K562 (cell line): ENCODE results near the gene NDUFS5. TPM values are rescaled to one million over a fixed set of nuclear protein-coding genes. Genes with fewer than 3 reads are reported as not detected.

ENCODE experiments used
- BCL6 ChIP-seq: fragments of 250-450 bp; sonication (Bioruptor Pico); IDR thresholded peaks from 2 replicates; pipeline ENCODE4 v1.4.0; 2020
- BRF2 ChIP-seq: IDR thresholded peaks from 3 replicates; pipeline ENCODE4 v1.6.1; 2011; ENCODE audit warnings: borderline replicate concordance, mild to moderate bottlenecking; ENCODE audit not compliant: insufficient read length, insufficient read depth
- CBX1 ChIP-seq: sonication (generic); IDR thresholded peaks from 2 replicates; pipeline ENCODE4 v1.6.1; 2016; ENCODE audit warnings: antibody characterized with exemption, low read depth, mild to moderate bottlenecking
- CBX8 ChIP-seq: fragments of 200-600 bp; sonication (generic); IDR thresholded peaks from 2 replicates; pipeline ENCODE4 v1.6.1; 2012; ENCODE audit warnings: borderline replicate concordance, mixed run types, low read depth, mild to moderate bottlenecking, moderate library complexity, mixed read lengths, low read length, control low read depth, inconsistent platforms; ENCODE audit not compliant: poor library complexity, severe bottlenecking; ENCODE audit errors: extremely low read depth
- DNMT1 ChIP-seq: fragments of 450-650 bp; IDR thresholded peaks from 2 replicates; pipeline ENCODE4 v1.6.1; 2016; ENCODE audit warnings: antibody characterized with exemption, mild to moderate bottlenecking
- ETS2 ChIP-seq: IDR thresholded peaks from 2 replicates; pipeline ENCODE4 v1.6.1; 2016; ENCODE audit warnings: borderline replicate concordance, missing genetic modification characterization, mild to moderate bottlenecking, moderate library complexity, missing compliant biosample characterization; ENCODE audit not compliant: poor library complexity, severe bottlenecking
- FOSL1 ChIP-seq: fragments of 200-800 bp; sonication (Bioruptor generic); conservative IDR thresholded peaks from 2 replicates; pipeline ENCODE4 v1.6.1; 2016; ENCODE audit warnings: missing genetic modification characterization, missing compliant biosample characterization
- FOXK2 ChIP-seq, 2 experiments: fragments of 450-650 bp; IDR thresholded peaks in 1 of 2; conservative IDR thresholded peaks in 1 of 2; 2 replicates each; pipeline ENCODE4 v1.6.1; 2016; ENCODE audit warnings: low read depth in 2 of 2, mild to moderate bottlenecking in 1 of 2
- FOXP1 ChIP-seq: sonication (generic); formaldehyde crosslinking; IDR thresholded peaks from 2 replicates; pipeline ENCODE4 v1.8.0; 2022; ENCODE audit warnings: mild to moderate bottlenecking, missing genetic modification reagents
- FOXP4 ChIP-seq: sonication (generic); formaldehyde crosslinking; IDR thresholded peaks from 2 replicates; pipeline ENCODE4 v1.8.0; 2022; ENCODE audit warnings: mild to moderate bottlenecking, missing genetic modification reagents, borderline replicate concordance
- IRF9 ChIP-seq: fragments of 450-650 bp; IDR thresholded peaks from 2 replicates; pipeline ENCODE4 v1.6.1; 2016; ENCODE audit warnings: missing biosample characterization, missing genetic modification characterization
- MEF2D ChIP-seq: conservative IDR thresholded peaks from 2 replicates; pipeline ENCODE4 v1.6.1; 2016; ENCODE audit warnings: low read depth, missing genetic modification characterization, missing compliant biosample characterization
- MYC ChIP-seq, 2 experiments: fragments of 250-450 bp in 1 of 2; sonication (Bioruptor Pico) in 1 of 2; IDR thresholded peaks; 2 replicates each; pipeline versions ENCODE4 v1.5.1 to v1.6.1; 2012 to 2021; ENCODE audit warnings: low read depth in 2 of 2, borderline replicate concordance in 1 of 2, improper control_type of control experiment in 1 of 2, low read length in 1 of 2, mild to moderate bottlenecking in 1 of 2, moderate library complexity in 1 of 2
- PHF21A ChIP-seq: fragments of 450-650 bp; IDR thresholded peaks from 2 replicates; pipeline ENCODE4 v1.6.1; 2017; ENCODE audit warnings: low read depth, borderline replicate concordance
- PTRF ChIP-seq: fragments of 450-650 bp; IDR thresholded peaks from 2 replicates; pipeline ENCODE4 v1.6.1; 2016; ENCODE audit warnings: mild to moderate bottlenecking, missing genetic modification characterization, missing compliant biosample characterization
- RBM14 ChIP-seq: fragments of 200-400 bp; formaldehyde crosslinking; IDR thresholded peaks from 2 replicates; pipeline ENCODE4 v1.6.1; 2018; ENCODE audit warnings: low read depth, mild to moderate bottlenecking, low read length, moderate library complexity, borderline replicate concordance; ENCODE audit not compliant: insufficient read depth
- THAP7 ChIP-seq: fragments of 250-450 bp; sonication (Bioruptor Pico); IDR thresholded peaks from 2 replicates; pipeline ENCODE4 v1.5.0; 2021
- ZNF212 ChIP-seq: fragments of 450-650 bp; formaldehyde crosslinking; IDR thresholded peaks from 2 replicates; pipeline ENCODE4 v1.4.0; 2020; ENCODE audit warnings: mild to moderate bottlenecking
- ZNF224 ChIP-seq: sonication (generic); formaldehyde crosslinking; IDR thresholded peaks from 2 replicates; pipeline ENCODE4 v1.8.0; 2022; ENCODE audit warnings: mild to moderate bottlenecking, missing genetic modification reagents
- ZNF239 ChIP-seq: fragments of 250-450 bp; sonication (Bioruptor Pico); IDR thresholded peaks from 2 replicates; pipeline ENCODE4 v1.4.0; 2020; ENCODE audit warnings: mild to moderate bottlenecking
- ZNF507 ChIP-seq: conservative IDR thresholded peaks from 2 replicates; pipeline ENCODE4 v1.6.1; 2017; ENCODE audit warnings: missing genetic modification characterization, missing compliant biosample characterization
- polyA plus RNA-seq, 8 experiments: library from polyadenylated mRNA; depleted of rRNA in 4 of 8; stranded (reverse) in 5 of 8; unstranded in 3 of 8; fragments of >200 nt; fragmentation: Nextera tagmentation in 2 of 8; fragmentation: Illumina TruSeq in 1 of 8; extraction: Ambion mirVana in 2 of 8; extraction: Trizol in 1 of 8; gene quantifications; 2 replicates each; pipeline versions ENCODE4 v1.2.1 to v1.2.3, GENCODE V29; 2011 to 2014; ENCODE audit warnings: inconsistent platforms in 1 of 8, missing spikeins in 1 of 8
- total RNA-seq, 7 experiments: library from RNA; depleted of rRNA in 6 of 7; stranded (reverse); fragments of >200 nt in 6 of 7; fragmentation: Illumina TruSeq in 2 of 7; extraction: Trizol in 2 of 7; gene quantifications; 2 replicates each; pipeline versions ENCODE4 v1.2.1 to v1.2.3, GENCODE V29; 2011 to 2021; ENCODE audit warnings: low replicate concordance in 1 of 7

Gene NDUFS5
- total and polyA plus RNA-seq, 9 of the 15 experiments (the other 6 are each of a cell fraction or from before 2014, with no cell fraction given): 499 to 2,737 (median 1,281) TPM

GRCh38 chr1:39026051-39026865 lies at the start of gene NDUFS5 (continued):
- TF ChIP-seq IRF9 (tag) (no peak), CBX1 (peak; percentile 91), FOXP4 (CRISPR knock-in tag) (no peak), ETS2 (tag) (no peak), ZNF212 (CRISPR knock-in tag) (no peak), CBX8 (no peak), FOXK2 (conservative IDR thresholded peaks at IDR 0.05 in 1 of 2, IDR thresholded peaks at IDR 0.05 in 1 of 2; ENCODE audit: low read depth in 2 of 2) (peak; percentile 25 to 70; a peak in 2 of 4 replicates), ZNF224 (no peak), DNMT1 (no peak), BRF2 (no peak), RBM14 (no peak), FOSL1 (tag) (peak; percentile 55), MEF2D (tag) (0 out of 2 replicates have a peak, but pooled peaks have one; percentile 5), BCL6 (CRISPR knock-in tag) (no peak), FOXP1 (CRISPR knock-in tag) (0 out of 2 replicates have a peak, but pooled peaks have one; percentile 45), ZNF239 (CRISPR knock-in tag) (no peak), ZNF507 (no peak), PTRF (tag) (0 out of 2 replicates have a peak, but pooled peaks have one; percentile 40), THAP7 (CRISPR knock-in tag) (no peak), PHF21A (no peak), MYC (IDR thresholded peaks at IDR 0.05; ENCODE audit: low read depth, low read length) (0 out of 2 replicates have a peak, but pooled peaks have one; percentile 51), MYC (CRISPR knock-in tag; IDR thresholded peaks at IDR 0.05; ENCODE audit: borderline replicate concordance, low read depth) (no peak)
